ENCODE data around the gene ANXA10.
"Not testable (repeated sequence)": the region's sequence is repeated elsewhere in the genome, so short reads cannot be mapped to it uniquely, and the experiment has no call there.

The ANXA10 gene

DNA sequence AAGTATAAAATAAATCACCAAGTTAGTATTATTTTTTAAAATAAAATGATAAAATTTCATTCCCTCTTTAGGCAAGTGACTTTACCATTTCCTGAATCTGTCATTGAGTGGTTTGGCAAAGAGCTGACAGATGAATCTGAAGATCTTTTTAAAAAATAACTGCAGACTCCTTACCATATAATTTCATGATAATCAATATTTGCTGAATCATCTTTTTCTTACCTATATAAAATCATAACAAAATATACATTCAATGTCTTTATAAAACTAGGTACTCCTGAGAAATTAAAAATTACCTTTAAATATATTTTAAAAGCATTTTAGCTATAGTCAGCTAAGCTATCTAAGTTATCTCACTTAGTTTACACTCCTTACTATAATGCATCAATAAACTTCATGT is 17.2 kb downstream of the ANXA10 start:
- DNase-seq = no peak
- in situ Hi-C loops (cut with HindIII; ENCODE audit: low pct_ligation_motif_present, low pct_unique_long_range_greater_than_20kb, low sequenced_read_pairs) = no loop called here

DNA sequence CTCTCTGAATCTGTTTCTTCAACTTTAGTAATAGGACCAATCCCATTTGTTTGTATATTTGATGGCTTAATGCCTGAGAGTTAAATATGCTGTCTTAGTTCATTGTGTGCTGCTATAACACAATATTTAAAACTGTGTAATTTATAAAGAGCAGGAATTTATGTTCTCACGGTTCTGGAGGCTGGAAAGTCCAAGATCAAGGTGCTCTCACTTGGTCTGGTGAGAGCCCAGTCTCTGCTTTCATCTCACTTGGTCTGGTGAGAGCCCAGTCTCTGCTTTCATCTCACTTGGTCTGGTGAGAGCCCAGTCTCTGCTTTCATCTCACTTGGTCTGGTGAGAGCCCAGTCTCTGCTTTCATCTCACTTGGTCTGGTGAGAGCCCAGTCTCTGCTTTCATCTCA is 20.7 kb downstream of the ANXA10 start:
- in situ Hi-C loops (cut with HindIII; ENCODE audit: low pct_ligation_motif_present, low pct_unique_long_range_greater_than_20kb, low sequenced_read_pairs); DNase-seq: not testable (repeated sequence)

DNA sequence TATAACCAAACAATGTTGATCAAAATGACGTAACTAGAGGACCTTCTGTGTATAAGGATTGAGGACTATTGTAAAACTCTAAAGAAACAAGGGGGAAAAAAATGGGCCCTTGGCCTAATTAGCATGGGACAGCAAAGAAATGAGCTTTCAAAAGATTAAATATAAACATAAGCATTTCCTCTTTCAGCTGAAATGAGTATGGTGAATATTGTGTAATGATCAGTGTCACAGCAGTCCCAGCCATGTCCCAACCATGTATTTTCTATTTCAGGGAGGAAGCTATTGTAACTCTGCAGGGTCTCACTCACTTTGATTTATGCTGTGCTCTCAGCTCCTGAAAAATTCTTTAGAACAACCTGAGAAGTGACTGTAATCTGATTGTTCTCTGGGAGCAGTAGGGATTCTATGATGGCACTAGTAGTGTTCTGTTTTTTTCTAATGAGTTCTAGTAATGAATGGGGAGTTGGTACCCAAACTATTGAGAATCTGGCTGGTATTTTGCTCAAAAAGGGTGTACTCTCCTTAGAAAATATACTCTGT is 25.8 kb downstream of the ANXA10 start:
- DNase-seq = no peak
- in situ Hi-C loops (cut with HindIII; ENCODE audit: low pct_ligation_motif_present, low pct_unique_long_range_greater_than_20kb, low sequenced_read_pairs) = no loop called here

DNA sequence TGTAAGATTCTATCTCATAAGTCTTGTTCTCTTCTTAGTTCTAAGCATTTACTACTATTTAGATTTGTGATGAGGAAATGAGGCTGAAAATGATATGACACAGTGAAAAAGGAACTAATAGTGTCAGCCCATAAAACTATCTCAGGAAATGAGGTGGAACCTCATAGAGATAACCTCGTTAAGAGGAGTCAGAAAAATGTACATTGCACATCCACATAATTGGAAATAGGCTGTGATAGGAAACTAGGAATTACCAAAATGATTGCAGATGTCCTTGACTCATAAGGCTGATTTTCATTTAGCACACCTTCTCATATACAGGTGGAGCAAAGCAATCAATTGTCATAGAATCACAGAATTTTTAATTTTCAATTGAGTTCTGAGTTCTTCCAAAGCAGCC is 26.8 kb downstream of the ANXA10 start:
- in situ Hi-C loops (cut with HindIII; ENCODE audit: low pct_ligation_motif_present, low pct_unique_long_range_greater_than_20kb, low sequenced_read_pairs) = no loop called here
- DNase-seq = no peak

DNA sequence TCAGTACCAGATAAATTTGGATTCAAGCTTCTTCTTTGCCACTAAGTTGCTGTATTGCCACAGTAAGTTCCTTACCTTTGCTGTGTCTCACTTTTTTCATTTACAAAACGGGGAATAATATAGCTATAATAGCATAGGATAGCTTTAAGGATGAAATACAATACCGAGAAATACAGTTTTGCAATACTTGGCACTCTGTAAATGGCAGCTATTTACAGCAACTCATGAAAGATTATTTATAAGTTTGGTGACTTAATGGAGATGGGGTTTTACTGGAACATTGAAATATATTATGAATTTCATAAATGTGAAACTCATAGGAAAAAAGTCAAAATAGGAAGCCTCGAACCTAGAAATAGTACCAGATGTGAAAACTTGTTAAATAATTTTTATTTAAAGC is 27.6 kb downstream of the ANXA10 start:
- in situ Hi-C loops (cut with HindIII; ENCODE audit: low pct_ligation_motif_present, low pct_unique_long_range_greater_than_20kb, low sequenced_read_pairs) = no loop called here
- no peak for DNase-seq

DNA sequence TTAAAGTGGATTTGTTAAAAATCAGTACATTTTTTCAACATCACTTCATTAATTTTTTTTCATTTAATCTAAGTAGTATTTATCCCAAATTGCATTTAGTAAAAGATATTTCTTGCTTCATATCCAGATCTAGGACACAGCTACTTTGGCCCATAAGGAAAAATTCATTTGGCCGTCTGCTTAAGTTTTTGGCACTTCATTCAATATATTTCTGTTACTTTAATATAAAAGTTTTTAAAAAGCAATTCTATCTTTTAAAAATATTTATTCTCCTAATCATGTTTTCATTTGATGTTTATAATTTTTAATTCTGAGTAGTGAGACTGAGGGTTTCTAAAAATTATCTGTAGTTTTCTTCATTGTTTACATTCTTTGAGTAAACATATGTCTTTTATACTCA is 28.5 kb downstream of the ANXA10 start:
- no peak for DNase-seq
- in situ Hi-C loops (cut with HindIII; ENCODE audit: low pct_ligation_motif_present, low pct_unique_long_range_greater_than_20kb, low sequenced_read_pairs) = no loop called here

DNA sequence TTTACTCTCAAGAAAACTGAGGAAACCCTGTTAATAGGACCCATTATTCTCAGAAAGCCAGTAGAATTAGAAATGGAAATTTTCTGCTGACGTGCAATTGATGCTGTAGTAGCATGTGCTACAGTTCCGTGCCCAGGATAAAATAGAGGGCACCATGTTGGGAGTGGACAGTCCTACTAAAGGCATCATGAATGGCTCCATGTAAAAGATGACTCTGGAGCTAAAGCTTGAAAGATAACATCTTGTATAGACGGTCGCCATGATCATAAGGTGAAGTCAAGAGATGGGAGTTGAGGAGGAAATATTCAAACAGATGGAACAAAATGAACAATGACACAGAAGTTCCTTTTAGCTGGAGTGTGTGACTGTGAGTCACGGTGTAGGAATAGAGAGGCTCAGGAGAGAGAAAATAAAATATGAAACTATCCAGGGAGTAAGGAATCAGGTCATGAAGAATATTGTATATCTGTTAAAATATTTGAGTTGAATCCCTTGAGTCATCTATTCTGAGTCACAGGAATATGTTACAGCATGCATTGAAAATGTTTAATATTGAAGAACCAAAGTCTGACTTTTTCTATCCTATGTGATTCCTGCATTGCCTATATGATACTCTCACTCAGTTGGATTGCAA is 31.8 kb downstream of the ANXA10 start:
- DNase-seq = no peak
- in situ Hi-C loops (cut with HindIII; ENCODE audit: low pct_ligation_motif_present, low pct_unique_long_range_greater_than_20kb, low sequenced_read_pairs) = no loop called here

DNA sequence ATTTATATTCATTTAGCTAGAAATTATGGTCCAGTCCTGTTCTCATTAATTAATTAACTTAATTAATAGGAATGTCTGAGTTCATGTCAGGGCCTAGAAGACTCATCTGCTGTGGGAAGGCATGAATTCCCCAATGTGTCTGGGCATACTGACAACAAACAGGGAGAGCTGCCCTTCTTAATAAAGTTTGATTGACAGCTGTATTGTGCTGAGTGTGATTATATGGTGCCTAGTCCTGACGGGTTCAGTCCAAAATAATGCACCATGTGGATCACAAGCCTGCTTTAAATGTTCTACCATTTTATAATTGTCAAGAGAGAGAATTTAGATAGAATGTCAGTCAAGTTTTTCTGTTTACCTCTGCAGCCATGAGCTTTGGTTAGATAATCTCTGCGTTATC is 34.6 kb downstream of the ANXA10 start:
- in situ Hi-C loops (cut with HindIII; ENCODE audit: low pct_ligation_motif_present, low pct_unique_long_range_greater_than_20kb, low sequenced_read_pairs) = no loop called here

DNA sequence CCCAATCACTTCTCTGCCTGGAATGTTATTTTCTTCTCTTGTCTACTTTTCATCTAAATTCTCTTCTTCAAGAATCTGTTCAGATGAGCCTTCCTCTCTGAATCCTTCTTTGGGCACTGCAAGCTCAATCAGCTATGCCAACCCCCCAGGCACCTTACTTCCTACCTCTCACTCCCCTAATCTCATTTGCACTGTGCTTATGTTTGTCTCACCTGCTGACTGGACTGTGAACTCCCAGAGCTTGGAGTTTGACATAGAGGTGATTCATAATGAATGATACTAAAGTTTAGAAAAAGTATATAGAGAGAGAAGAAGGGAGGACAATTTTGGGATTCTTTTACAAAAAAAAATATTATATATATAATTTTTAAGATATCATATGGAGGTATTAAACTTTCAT is 36.3 kb downstream of the ANXA10 start:
- in situ Hi-C loops (cut with HindIII; ENCODE audit: low pct_ligation_motif_present, low pct_unique_long_range_greater_than_20kb, low sequenced_read_pairs) = no loop called here
- DNase-seq = no peak

More for the DNA sequence above, 34.6 kb downstream of the ANXA10 start:
- DNase-seq = no peak

DNA sequence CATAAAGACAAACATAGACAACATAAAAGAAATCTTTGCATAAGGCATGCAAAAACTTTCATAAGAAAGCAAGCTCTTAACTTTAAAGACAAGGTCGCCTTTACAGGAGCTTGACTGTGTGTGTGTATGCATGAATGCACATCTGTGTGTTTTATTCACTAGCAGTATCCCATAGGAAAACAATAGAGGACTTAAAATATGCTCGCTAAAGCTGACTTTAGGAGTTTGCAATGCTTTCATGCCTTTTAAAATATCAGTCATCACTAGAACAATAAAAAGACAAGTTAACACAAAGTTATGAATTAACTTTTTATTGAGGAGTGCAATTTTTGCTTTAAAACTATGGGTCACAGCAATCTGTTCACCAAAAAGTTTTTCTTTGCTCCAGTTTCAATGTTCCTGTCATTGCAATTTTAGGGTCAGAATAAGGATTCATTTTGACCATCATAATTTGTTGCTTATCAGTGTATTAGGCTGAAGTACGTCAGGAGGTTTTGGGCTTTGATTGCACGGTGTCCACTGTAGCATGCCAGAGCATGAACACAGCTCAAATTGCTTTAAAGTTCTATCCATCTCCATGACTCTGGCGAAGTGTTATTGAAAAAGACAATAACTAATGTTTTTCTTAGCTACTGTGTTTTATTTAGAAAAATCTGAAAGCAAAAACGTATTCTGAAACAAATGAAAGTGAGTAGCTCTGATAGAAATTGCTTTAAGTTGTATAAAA is 36.9 kb downstream of the ANXA10 start:
- DNase-seq = no peak

DNA sequence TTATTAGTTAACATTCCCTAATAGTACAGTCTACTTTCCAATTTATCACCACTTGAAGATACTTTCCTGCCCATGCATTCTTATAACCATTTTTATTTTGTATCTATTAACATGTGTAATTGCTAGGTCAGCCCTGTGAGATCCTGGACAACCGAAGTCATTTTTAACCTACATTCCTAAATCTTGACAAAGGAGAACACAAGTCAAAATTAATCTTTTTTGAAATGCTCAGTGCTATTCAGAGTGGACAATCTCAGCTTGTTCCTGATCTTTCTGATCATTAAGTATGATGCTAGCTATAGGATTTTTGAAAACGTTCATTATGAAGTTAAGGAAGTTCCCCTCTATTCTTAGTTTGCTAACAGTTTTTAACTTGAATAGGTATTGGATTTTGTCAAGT is 37.5 kb downstream of the ANXA10 start:
- DNase-seq = no peak
- in situ Hi-C loops (cut with HindIII; ENCODE audit: low pct_ligation_motif_present, low pct_unique_long_range_greater_than_20kb, low sequenced_read_pairs) = no loop called here

More for the DNA sequence above, 36.9 kb downstream of the ANXA10 start:
- in situ Hi-C loops (cut with HindIII; ENCODE audit: low pct_ligation_motif_present, low pct_unique_long_range_greater_than_20kb, low sequenced_read_pairs) = no loop called here

DNA sequence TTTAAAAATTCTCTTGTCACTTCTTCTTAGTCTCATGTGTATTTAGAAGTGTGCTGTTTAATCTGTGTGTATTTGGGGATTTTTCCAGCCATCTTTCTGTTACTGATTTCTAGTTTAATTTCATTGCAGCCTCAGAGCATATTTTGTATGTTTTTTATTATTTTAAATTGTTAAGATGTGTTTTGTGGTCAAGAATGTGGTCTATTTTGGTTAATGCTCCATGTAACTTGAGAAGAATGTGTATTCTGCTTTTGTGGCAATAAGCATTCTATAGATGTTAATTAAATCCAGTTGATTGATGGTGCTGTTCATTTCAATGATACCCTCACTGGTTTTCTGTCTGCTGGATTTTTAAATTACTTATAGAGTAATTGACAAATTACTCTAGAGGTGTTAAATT is 38.9 kb downstream of the ANXA10 start:
- no peak for DNase-seq
- in situ Hi-C loops (cut with HindIII; ENCODE audit: low pct_ligation_motif_present, low pct_unique_long_range_greater_than_20kb, low sequenced_read_pairs) = no loop called here

DNA sequence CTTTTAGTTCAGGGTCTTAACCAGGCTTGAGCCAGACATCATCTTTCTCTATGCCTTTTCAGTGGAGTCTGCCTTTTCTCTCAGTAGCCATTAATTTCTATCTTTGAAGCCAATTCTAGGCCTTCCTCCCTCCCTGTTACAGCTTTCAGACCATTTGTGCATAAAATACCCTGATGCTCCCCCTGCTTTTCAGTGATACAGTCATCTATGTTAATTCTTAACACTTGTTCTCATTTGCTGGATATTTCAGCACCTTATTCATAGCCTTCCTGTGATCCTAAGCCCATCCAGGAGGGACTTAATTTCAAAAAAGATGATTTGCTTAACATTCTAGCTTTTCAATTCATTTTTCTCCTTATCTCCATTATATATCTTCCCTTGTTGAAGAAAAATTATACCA is 42.3 kb downstream of the ANXA10 start:
- in situ Hi-C loops (cut with HindIII; ENCODE audit: low pct_ligation_motif_present, low pct_unique_long_range_greater_than_20kb, low sequenced_read_pairs) = no loop called here
- no peak for DNase-seq

DNA sequence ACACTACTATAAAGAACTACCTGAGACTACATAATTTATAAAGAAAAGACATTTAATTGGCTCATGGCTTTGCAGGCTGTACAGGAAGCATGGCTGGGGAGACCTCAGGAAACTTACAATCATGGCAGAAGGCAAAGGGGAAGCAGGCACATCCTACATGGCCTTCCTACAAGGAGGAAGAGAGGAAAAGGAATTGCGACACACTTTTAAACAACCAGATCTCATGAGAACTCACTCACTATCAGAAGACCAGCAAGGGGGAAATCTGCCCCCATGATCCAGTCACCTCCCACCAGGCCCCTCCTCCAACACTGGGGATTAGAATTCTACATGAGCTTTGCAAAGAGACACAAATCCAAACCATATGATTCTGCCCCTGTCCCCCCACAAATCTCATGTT is 43.5 kb downstream of the ANXA10 start:
- in situ Hi-C loops (cut with HindIII; ENCODE audit: low pct_ligation_motif_present, low pct_unique_long_range_greater_than_20kb, low sequenced_read_pairs); DNase-seq: not testable (repeated sequence)

DNA sequence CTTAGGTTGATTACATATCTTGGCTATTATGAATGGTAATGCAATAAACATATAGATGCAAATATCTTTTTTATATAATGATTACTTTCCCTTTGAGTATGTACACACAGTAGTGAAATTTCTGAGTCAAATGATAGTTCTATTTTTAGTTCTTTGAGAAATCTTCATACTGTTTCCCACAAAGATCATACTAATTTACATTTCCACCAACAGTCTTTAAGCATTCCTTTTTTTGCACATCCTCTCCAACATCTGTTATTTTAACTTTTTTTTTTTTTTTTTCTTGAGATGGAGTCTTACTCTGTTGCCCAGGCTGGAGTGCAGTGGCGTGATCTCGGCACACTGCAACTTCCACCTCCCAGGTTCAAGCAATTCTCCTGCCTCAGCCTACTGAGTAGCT is 45.4 kb downstream of the ANXA10 start:
- DNase-seq; in situ Hi-C loops (cut with HindIII; ENCODE audit: low pct_ligation_motif_present, low pct_unique_long_range_greater_than_20kb, low sequenced_read_pairs): not testable (repeated sequence)

DNA sequence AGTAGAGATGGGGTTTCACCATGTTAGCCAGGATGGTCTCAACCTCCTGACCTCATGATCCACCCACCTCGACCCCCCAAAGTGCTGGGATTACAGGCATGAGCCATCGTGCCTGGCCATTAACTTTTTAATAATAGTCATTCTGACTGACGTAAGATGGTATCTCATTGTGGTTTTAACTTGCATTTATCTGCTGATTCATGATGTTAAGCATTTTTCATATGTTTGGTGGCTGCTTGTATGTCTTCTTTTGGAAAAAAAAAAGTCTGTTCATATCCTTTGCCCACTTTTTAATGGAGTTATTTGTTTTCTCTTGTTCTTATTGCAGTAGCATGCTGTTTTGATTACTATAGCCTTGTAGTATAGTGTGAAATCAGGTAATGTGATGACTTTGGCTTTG is 45.8 kb downstream of the ANXA10 start:
- no peak for DNase-seq
- in situ Hi-C loops (cut with HindIII; ENCODE audit: low pct_ligation_motif_present, low pct_unique_long_range_greater_than_20kb, low sequenced_read_pairs) = no loop called here

DNA sequence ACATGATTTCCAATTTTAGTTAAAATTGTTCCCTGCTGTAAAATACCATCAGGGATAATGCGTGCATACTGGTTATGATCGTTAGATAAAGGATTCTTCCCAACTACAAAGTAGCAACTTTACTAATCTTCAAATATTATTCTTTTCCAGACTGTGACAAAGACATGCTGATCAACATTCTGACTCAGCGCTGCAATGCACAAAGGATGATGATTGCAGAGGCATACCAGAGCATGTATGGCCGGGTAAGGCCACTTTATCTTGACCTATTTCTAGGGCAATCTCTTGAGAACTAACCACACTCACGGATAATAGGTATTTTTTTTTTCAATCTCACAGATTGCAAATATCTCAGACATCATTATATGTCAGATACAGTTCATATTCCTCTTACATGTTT is 47.0 kb downstream of the ANXA10 start:
- DNase-seq = no peak
- in situ Hi-C loops (cut with HindIII; ENCODE audit: low pct_ligation_motif_present, low pct_unique_long_range_greater_than_20kb, low sequenced_read_pairs) = no loop called here

DNA sequence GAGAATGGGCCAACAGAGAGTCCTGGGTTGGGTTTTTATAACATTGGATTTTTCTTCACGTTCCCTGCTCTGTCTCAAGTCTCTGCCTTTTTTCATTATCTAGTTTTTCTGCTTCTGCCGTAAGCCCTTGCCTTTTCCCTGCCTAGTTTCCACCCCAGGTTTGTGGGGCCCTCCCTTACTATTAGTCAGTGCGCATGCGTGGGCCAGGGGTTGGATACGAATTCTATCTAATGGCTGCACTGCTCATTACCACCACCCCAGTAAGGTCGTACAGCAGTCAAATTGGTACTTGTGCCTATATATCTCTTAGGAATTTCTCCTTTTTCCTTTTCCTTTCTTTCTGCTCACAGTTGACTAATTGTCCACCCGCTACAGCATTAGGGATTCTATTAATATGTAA is 49.4 kb downstream of the ANXA10 start:
- no peak for DNase-seq
- in situ Hi-C loops (cut with HindIII; ENCODE audit: low pct_ligation_motif_present, low pct_unique_long_range_greater_than_20kb, low sequenced_read_pairs) = no loop called here

DNA sequence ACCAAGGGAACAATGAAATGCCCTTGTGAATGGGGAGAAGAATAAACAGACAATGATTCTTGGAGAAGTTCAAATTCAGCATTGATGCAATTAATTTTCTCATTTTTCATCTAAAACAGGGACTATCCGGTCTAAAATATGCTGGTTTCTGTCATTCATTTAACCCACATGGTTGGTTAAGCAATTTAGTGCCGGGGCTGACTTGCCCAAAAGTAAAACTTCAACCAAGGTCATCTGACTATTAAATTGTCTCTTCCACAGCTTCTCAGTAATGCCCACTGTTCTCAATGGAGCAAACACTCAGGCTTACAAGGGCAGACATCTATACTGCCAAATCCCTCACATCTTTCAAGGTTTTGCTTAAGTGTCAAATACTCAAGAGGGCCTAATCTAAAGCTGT is 51.3 kb downstream of the ANXA10 start:
- no peak for DNase-seq
- in situ Hi-C loops (cut with HindIII; ENCODE audit: low pct_ligation_motif_present, low pct_unique_long_range_greater_than_20kb, low sequenced_read_pairs) = no loop called here

DNA sequence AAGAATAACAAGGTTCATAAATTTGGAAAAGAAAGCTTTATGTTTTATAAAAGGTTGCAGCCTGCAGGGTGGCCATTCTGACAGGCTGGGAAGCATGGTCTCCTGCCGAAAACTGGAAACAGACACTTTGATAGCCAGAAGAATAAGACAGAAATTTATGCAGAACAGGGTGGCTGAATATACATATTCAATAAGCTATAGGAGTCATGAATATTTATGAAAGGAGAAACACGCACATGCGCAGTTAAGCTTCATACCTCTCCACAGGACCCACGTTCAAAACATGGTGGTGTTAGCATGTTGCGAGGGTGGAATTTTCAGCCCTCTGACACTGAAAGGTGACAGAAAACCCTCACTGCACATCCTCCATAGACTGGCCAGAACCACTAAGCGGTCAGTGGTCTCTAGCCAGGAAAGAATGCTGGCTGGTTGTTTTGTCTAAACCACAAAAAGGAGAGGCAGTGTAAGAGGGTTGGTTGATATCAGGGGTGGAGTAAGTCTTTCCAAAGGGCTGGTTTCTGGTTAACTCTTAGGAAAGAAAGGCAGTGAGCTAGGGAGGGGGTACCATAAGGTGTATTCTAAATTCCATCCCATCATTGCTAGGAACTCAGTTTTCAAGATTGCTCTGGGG is 58.2 kb downstream of the ANXA10 start:
- DNase-seq = no peak
- in situ Hi-C loops (cut with HindIII; ENCODE audit: low pct_ligation_motif_present, low pct_unique_long_range_greater_than_20kb, low sequenced_read_pairs) = no loop called here
